HG02798 (cell line): Measurements from ENCODE around the gene BYSL.
A peak's percentile ranks its signal among the peaks of the same experiment; 100 is the strongest.

Experiments used
- ATAC-seq: cut with Tn5 transposase; IDR thresholded peaks from one replicate; pipeline ENCODE4 v1.9.1; 2021; ENCODE audit warnings: mild to moderate bottlenecking; ENCODE audit not compliant: unreplicated experiment, poor library complexity

Gene BYSL

DNA sequence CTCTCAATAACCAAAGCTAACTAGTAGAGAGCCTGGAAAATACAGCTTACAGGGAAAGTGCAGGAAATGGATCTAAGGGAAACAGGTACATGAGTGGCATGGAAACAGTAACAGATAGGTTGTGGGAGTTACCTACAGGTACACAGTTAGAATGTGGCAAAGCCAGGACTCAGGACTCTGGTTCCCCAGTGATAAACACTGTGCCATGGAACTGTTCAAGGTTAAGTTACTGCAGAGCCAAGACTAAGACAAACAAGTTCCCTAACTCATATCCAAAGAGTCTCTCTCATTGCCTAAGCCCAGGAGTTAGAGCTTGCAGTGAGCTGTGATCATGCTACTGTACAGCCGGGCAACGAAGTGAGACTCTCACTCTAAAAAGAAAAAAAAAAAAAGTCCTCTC, 7.0 kb upstream of the BYSL start:
- ATAC-seq, result no peak

DNA sequence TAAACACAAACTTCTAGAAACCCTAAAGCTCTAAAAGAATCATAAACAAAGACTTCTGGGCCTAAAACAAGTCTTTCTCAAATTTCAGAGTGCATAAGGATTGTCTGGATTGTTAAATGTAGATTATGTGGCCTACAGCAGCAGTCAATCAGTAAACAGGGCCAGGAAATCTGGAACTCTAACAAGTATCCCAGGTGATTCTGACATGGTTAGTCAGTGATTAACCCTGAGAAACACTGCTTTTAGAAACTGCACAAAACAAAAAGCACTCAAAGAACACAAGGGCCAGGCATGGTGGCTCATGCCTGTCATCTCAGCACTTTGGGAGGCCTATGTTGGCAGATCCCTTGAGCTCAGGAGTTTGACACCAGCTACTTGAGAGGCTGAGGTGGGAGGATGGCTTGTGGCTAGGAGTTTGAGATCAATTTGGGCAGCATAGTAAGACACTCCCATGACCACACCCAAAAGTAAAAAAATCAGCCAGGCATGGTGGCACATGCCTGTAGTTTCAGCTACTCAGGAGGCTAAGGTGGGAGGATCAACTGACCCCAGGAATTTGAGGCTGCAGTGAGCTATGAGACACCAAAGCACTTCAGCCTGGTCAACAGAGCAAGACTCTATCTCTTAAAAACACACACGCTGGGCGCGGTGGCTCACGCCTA, 6.3 kb upstream of the BYSL start:
- ATAC-seq, result no peak

DNA sequence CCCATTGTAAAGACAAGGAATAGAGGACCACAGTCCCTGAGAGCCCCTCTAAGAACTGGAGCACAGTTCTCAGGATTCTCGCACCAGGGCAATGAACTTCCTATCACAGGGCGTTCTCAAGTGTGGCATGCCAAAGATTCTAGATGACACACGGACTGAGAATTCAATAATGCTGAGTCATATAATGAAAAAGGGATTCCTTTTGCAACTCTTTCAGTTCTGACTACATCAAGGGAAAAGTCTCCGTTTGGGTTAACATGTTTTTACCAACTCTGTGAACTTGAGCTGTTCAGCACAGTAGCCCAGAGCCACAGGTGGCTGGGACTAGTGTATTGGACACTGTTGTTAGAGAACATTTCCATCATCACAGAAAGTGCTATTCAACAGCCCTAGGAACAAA, 3.8 kb upstream of the BYSL start:
- no peak for ATAC-seq

DNA sequence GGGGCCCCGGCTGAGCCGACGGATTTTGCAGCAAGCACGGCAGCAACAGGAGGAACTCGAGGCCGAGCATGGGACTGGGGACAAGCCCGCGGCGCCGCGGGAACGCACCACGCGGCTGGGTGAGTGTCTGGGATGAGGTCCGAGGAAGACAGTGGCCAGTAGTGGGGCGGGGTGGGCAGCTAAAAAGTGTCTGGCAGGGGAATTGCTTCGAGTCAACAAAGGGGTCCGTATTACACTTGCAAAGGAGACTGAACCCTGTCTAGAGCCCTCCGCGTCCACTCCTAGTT, 356 bp downstream of the BYSL start:
- ATAC-seq, result no peak

DNA sequence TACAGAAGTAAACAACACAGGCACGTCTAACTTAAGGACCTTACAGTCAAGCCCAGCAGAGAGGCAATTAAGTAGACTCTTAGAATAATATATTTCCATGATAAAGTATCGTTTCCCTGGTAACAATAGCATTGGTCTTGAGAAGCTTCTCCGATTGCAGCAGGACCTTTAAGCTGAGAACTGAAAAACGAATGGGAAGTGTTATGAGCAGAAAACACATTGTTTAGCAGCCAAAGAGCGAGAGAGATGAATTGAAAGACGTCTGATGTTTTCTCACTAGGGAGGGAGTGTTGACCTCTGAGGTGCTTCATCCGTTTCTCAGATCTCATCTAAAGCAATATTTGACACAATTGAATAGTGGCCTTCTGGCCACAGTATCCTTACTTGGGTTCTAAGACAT, 855 bp downstream of the BYSL start:
- ATAC-seq, result no peak

DNA sequence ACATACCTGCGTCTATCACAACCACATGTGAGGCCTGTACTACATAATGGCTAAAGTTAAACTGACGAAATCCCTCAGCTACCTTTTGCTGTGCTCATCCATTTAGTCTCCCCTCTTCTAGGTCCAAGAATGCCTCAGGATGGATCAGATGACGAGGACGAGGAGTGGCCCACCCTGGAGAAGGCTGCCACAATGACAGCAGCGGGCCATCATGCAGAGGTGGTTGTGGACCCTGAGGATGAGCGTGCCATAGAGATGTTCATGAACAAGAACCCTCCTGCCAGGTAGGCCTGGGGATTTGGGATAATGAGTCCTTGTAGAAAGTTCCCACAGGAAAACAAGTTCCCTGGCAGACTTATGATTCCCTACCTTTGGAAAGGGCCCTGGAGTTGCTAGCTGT, 6.0 kb downstream of the BYSL start:
- ATAC-seq, result no peak

DNA sequence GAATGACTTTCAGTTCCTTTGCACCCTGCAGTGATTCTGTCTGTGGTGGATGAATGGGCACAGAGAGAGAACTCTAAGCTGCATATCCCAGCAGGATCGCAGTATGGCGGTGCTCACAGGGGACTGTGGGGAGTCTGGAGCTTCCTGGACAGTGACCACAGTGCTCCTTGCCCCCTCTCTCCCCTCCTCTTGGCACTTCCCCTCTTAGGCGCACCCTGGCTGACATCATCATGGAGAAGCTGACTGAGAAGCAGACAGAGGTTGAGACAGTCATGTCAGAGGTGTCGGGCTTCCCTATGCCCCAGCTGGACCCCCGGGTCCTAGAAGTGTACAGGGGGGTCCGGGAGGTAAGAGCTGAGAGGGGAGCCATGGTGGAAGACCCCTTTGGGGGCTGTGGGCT, 8.6 kb downstream of the BYSL start:
- ATAC-seq, result no peak

DNA sequence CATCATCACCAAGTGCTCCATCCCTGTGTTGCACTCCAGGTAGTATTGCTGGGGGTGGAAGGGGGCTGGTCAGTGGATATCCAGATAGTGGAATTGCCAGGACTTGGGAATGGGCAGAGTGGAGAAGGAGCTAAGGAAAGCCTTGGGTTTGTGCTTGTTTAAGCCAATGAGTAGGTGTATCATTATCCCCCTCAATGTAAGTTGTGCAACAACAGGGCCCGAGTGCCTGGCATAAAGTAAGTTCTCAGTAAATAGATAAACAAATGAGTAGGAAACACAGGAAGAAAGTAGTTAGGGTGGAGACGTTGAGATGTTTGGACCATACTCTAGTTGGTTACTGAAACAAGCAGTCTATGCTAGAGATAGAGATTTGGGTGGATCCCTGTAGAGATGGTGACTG, 10.5 kb downstream of the BYSL start:
- no peak for ATAC-seq

DNA sequence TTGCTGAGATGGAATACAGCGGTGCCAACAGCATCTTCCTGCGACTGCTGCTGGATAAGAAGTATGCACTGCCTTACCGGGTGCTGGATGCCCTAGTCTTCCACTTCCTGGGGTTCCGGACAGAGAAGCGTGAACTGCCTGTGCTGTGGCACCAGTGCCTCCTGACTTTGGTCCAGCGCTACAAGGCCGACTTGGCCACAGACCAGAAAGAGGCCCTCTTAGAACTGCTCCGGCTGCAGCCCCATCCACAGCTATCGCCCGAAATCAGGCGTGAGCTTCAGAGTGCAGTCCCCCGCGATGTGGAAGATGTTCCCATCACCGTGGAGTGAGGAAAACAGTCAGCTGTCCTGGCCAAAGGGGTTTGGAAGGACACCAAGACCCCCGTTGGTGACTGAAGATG, 11.1 kb downstream of the BYSL start:
- ATAC-seq, result no peak

DNA sequence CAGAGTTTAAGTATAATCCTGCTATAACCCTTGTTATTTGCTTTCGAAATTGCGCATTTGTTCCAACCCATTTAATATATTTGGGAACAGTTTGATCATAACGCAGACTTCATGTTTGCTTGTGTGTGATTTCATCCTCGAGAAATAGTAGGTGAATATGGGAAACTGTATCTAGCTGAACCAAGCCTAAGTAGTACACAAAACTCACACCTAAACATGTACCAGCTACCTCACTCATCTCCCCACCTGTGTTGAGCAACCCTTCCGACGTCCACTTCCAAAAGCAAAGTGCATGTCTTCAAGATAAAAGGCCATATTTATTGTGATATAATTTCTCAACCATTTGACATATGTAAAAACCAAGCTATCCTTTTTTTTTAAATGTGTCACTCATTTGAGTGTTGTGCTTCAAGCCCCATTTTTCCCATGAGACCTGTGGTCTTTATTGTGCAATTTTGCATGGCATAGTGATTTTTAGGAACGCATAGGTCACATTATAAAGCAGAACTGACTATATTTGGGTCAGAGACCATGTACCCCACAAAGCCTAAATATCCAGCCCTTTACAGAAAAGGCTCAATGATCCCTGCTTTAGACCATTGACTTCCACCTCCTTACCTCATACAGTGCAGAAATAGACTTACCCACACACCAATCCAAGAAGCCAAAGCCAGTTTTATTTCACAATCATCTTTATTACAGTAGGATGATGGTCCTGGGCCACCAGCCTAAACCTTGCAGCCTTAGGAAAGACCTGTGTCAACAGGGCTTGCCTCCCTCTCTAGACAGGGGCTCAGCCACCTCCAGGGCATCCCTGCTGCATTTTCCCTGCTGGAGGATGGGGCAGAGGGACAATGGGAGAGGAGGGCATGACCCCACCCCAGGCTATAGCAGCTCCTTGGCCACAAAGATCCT, 13.2 kb downstream of the BYSL start:
- no peak for ATAC-seq

DNA sequence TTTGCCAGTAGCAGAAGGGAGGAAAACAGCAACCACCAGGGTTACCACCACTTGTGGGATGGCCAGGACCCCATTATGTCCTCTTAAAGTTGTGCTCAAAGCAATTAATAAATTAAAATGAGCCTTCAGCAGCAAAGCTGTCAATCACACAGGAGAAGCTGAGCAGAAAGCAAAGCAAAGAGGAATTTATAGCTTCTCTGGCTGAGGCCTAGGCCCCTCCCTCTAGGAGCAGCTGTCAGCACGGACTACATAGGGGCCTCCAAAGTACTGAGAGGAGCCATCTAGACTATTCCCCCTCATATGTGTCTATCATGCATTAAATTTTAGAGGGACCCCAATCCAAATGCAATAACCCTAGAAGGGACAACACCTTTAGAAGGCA, 13.9 kb downstream of the BYSL start:
- ATAC-seq, result no peak

DNA sequence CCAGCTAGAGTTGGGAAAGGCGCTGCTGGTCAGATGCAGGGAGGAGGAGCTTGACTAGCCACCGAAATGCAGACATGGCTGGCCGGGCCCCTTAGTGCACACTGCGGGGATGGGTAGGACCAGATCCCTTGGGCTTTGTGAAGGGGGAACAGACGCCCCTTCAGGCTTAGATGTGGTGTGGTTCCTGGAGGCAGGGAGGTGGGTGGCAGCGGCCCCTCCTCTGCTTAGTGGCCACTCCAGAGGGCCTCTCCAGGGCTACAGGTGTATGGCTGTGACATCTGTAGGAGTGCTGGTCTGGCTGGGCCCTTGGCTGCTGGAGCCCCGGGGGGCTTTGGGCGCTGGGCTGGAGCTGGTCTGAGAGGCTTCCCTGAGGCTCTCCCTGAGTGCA, 14.4 kb downstream of the BYSL start:
- no peak for ATAC-seq

DNA sequence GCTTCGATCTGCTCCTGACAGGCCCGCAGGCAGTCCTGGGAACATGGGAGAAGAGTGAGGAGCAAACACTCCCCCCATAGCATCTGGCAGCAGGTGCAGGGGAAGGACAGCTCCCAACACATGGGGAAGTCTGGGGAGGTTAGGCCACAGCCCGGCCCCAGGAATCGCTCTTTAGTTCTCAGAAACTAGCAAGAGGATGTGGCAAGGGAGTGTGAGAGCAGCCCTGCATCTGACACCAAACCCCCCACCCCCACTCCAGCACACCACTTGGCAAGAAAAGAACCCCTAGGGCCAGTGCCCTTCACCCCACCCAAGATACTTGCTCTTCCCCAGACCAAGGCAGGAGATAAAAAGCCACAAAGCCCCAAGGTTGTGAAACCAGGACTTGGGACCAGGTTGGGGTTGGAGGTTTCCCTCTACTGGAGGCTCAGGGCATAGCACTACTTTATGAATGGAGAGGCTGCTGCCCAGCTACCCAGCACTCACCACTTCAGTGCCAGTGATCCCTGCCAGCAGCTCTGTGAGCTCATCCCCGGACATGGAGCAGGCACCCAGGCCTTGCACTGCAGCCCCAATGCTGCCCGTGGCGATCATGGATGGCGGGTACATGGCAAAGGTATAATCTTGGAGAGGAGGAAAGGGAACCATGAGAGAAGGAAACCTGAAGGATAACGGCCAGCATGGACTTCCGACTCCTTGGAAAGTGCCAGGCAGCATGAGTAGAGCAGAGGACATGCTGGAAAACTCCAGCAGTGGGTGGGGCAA, 15.0 kb downstream of the BYSL start:
- peak; percentile 55 for ATAC-seq

DNA sequence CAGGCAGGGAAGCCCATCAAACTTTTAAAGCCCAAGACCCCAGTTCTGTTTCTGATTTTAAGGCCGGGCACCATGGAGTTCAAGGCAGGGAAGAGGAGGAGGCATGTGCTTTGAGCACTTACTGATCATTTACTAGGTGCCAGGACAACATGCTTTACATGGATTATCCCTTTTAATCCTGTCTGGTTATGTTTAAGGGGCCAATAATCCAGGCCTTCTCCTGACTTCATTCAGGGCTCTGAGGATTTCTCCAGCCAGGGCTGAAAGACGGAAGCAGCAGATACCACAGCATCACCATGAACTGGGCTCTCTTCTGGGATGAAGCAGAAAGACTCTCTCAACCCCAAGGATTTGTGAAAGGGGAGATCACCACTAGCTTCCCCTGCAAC, 16.2 kb downstream of the BYSL start:
- ATAC-seq, result no peak

DNA sequence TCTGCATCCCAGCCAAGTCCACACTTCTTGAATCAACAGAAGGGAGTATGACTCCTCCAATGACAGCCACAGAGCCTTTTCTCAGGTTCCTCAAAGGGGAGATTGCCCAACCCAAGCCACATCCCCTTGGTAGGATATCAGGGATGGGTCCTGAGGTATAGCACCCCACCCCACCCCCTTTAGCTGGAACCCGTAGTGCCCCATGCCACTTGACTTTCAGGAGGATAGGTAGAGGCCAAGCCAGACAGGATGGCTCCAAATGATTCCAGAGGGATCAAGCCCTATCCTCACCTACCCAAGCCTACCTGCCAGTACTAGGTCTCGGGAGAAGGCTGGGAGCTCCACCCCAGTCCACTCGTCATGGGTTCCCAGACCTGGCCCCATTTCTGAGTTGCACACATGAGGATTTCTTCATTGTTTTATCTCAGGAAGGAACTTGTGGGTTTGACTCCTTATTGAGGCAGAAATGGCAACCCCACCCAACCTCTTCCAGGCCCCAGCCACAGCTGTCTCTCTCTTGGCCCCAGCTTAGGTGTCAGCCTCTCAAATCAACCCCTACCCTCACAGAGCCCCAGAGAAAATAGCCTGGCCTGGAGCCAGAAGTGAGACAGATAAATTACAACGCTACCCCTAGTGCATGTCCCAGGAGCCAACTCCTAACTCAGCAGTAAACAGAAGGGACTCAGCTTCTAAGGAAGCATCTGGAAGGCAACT, 16.7 kb downstream of the BYSL start:
- no peak for ATAC-seq

DNA sequence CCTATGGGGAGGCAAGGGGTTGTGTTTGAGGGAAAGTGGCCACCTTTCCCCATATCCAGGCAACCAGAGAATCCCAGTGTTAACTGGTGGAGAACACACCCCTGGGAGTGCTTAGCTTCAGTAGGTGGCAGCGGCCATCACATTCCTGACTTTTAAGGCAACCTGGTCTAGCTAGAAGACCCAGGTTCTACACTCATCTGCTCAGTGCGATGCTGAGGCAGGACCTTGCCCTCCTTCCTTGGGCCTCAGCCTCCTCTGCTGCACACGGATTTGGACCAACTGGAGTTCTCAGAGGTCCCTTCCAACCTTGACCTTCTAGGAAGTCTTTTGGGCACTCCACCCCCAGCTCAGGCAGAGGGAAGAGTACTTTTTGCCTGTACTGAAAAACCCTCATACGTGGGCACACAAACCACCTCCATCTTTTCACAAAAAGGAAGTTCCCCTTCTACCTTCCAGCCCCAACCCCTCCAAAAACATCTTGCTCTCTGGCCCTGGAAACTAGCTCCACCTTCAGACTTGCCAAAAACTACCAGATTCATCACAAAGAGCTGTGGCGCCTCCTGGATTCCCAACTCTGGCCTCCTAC, 17.4 kb downstream of the BYSL start:
- ATAC-seq, result no peak

DNA sequence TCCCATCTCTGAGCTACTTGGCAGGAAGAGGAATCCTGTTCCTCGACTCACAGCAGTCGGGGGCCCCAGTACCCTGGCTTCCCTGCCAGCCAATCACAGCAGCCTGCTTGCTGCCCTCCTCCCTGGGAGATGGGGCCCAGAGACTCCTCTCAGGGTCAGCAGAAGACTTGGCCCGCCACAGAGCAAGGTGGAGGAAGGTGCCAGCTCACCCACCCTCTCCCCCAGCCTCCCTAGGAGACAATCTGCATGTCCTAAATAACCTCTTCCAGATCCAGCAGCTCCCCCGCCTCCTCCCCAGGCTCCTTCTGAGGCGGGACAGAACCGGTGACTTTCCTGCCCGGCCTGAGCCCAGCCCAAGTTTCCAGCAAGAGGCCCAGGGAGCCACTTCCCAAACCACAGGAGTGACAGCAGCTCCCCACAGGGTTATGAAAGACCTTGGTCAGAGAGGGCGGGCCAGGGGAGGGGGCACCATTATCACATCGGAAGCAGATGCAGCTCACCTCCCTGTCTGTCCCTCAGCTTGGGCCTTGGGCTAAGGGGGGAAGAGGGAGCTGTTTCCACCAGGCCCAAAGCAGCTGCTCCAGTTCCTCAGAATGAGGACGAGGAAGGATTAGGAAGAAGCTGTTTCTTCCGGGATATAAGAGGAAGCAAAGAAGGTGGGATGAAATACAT, 18.0 kb downstream of the BYSL start:
- ATAC-seq, result no peak

DNA sequence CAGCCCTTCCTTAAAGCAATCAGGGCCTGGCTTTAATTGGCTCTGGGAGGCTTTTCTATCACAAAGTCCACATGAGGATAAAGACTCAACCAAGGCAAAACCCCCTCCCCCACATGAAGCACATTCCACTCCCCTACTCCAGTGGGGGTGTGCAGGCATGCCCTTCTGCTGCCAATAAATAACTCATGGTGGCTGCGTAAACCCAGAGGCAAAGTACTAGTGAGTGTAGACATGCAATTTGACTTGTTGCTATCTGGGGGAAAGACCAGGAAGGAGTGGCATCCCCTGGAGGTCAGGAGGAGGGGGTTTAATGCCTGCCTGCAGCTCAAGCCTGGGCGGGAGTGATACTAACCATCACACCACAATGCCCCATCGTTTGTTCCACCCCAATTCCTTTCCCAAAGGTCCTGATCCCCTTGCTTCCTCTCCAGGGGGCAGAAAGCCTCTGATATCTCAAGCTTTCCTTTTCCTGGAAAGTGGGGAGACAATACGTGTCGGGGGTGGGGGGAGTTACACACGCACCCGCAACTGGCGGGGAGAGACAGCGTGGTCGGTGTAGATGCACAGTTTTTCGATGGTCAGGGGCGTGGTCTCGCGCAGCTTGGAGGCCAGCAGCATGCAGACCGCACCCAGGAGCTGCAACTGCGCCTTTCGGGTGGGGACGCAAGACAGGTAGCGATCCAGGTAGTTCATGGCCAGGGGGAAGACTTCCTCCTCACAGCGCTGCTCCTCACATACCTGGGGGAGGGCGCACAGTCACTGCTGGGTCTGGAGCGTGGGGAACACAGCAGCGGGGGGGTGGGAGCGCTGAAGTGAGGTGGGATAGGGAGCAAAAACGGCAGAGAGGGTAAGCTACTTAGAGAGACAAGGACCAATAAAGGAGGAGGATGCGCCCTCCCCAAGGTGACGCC, 18.8 kb downstream of the BYSL start:
- no peak for ATAC-seq

DNA sequence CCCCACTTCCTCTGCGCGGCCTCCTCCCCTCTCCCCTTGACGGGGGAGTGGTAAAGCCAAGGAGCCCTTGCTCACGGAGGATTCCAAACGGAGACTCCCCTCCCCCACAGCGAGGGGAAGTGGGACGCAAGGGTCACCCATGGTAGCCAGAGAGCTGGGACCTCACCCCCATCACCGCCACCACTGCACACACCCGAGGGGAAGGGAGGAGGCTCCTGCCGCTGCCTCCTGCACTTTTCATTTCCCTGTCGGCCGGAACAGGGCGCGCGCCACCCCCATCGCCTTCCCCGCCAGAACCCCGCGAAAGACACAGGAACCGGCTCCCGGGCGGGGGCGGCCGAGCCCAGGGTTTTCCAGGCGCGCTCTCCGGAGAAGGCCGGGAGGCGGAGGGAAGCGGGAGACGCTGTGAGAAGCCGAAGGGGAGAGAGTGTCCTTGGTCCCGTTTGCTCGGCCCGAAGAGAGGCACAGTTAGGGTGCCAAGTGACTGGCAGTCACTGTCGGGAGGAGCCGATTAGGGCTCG, 19.5 kb downstream of the BYSL start:
- ATAC-seq, result peak; percentile 1
